HG03520 (cell line): ENCODE results near the gene CSMD2.

ENCODE experiments used
- ATAC-seq: cut with Tn5 transposase; IDR thresholded peaks from one replicate; pipeline ENCODE4 v1.9.1; 2021; ENCODE audit warnings: mild to moderate bottlenecking, moderate library complexity; ENCODE audit not compliant: unreplicated experiment

Gene CSMD2

DNA sequence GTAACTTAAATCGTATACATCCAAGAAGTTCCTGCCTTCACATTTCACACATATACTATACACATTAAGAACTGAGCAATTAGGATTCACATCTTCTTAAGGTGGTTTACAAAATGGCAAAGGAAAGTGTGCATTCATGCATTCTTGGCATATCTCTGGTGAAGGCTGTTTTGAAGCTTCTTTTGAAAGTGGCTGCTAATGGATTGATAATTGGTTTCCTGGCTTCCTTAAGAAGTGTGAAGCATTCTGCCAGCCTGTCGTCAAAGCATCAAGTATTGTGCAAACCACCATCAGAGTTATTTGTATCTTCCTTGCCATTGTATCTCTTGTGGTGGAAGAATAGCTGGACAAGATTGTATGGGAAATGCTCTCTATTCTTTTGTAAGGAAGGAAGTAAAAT is 396.2 kb downstream of the CSMD2 start:
- no peak for ATAC-seq

DNA sequence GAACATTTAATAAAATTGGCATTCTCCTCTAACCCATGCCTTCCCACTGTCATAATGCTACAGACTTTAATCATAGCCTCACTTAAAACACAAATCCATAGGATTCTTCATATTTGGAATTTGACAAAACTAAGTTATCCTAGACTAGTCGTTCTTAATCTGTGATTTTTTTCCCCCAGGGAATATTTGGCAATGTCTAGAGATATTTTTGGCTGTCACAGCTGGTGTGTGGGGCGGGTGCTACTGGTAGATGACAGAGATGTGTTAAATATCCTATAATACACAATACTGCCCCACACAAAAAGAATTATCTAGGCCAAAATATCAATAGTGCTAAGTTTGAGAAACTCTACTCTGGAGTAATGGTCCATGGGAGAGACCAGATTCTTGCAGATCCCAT is 396.9 kb downstream of the CSMD2 start:
- ATAC-seq = no peak

- no peak for ATAC-seq
Observed at GRCh38 chr1:33764149-33764548, 400.9 kb downstream of the CSMD2 start.

- ATAC-seq = no peak
Observed at GRCh38 chr1:33763406-33763805, 401.6 kb downstream of the CSMD2 start.

GRCh38 chr1:33762962-33763361 is 402.1 kb downstream of the CSMD2 start:
- no peak for ATAC-seq

DNA sequence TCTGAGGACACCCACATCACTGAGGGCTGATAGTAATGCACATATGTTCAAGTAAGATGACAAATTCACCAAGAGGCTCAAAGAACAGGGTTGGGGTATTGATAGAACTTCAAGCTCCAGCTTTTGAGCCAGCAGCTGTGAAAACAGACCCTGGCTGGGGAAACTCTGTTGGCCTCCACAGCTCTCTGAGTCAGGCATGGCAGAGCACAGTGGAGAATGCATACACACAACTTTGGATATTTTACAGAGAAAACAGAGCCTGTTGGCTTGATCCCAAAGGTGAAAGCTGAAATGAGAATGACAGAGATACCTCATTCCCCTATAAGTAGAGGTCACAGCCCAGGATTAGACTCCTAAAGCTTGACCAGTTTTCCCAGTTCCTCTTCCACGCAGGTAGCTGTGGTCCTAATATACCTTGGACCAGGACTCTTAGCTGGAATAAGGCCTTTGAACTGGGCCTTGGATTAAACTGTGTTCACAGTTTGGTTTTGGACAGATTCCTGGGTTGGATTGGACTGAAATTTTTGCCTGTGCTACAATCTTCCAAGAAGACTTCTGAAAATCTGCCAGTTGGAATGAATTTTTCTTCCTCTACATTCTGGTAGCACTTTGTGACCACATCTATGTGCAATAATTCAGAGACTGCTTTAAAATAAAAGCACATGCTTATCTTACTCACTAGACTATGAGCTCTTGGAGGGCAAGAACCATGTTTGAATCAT is 402.8 kb downstream of the CSMD2 start:
- ATAC-seq = no peak

GRCh38 chr1:33758698-33759097 is 406.3 kb downstream of the CSMD2 start:
- ATAC-seq = no peak

DNA sequence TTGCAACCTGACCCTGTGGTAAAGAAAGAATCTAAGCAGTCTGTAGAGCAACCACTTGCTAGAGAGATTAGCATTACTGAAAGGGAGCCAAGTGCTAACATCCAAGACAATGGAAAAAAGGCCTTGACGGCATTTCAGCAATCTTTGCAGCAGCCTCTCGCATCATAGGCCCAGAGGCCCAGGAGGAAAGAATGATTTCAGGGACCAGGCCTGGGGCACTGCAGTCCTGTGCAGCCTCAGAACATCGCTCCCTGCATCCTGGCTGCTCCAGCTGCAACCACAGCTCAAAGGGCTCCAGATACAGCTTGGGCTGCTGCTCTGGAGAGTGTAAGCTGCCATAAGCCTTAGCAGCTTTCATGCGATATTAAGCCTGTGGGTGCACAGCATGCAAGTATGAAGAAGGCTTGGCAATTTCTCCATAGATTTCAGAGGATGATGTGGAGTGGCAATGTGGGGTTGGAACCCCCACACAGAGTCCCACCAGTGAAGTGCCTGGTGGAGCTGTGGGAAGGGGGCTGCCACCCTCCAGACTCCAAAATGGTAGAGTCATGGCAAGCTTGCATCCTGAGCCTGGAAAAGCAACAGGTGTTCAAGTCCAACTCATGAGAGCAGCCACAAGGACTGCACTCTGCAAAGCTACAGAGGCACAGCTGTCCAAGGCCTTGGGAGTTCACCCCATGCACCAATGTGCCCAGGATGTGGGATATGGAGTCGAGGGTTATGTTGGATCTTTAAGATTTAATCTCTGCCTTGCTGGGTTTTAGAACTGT is 411.8 kb downstream of the CSMD2 start:
- ATAC-seq = no peak

GRCh38 chr1:33745942-33746341 is 419.1 kb downstream of the CSMD2 start:
- no peak for ATAC-seq

- ATAC-seq = no peak
Observed at GRCh38 chr1:33743221-33743998, 421.6 kb downstream of the CSMD2 start.

GRCh38 chr1:33742663-33743062 is 422.4 kb downstream of the CSMD2 start:
- ATAC-seq = no peak

DNA sequence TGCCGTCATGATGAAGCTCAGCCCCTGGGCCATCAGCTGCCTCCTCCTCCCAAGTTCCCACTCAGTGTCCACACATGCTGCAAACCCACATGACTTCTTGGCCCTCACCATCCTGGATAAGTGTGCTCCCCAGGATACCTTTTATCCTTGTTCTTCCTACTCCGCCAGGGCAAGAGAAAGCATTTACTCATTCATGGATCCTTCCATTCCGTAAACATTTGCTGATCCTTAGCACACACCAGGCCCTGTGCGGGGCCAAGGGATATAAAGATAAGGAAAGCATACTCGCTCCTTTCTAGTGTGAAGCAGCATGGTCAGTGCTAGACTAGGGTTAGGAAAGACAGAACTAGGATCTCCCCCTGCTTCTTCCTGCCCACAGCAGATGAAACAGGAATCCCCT is 423.3 kb downstream of the CSMD2 start:
- no peak for ATAC-seq

- ATAC-seq = no peak
Observed at GRCh38 chr1:33740040-33740744, 424.8 kb downstream of the CSMD2 start.

GRCh38 chr1:33738976-33739375 is 426.1 kb downstream of the CSMD2 start:
- no peak for ATAC-seq

GRCh38 chr1:33738536-33738935 is 426.5 kb downstream of the CSMD2 start:
- no peak for ATAC-seq

GRCh38 chr1:33736496-33736895 is 428.5 kb downstream of the CSMD2 start:
- no peak for ATAC-seq

- ATAC-seq = no peak
Observed at GRCh38 chr1:33735624-33736023, 429.4 kb downstream of the CSMD2 start.

DNA sequence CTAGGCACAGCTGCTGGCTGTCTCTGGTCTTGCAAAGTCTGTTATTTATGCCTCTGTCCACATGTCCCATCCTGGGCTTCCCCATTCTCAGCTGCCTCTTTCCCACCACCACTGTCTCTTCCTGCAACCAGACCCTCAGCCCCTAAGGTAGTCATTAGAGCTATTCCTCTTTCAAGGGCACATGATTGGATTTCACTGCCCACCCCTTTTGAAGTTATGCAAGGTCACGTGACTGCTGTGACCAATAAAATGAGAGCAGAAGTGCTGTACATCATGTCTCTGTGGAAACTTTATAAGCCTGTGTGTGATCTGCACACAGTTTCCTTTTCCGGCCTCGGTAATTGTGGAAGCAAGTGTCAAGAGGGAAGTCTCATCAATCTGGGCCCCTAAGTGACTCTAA is 437.7 kb downstream of the CSMD2 start:
- no peak for ATAC-seq

DNA sequence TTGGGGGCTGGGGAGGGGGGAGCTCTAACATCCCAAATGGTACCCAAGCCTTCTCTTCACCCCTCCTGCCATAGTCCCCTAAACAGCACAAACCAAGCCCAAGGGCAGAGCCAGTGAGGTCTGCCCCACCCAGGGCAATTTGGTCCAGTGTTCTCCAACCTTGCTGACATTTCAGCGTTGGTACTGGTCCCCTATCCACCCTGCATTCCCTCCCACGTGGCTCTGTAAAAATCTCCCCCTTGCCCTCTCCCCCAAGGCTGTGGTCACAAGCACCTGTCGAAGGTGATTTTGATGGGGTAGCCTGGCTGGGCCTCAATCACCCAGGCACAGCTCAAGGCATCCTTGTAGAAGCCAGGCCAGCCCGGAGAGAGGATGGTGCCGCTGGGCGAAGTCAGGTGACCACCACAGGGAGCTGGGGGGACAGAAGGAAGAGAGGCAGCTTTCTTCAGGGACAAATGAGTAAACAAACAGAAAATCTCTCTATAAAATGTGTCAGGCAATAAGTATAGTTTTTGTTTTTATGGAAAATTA is 438.7 kb downstream of the CSMD2 start:
- no peak for ATAC-seq

- no peak for ATAC-seq
Observed at GRCh38 chr1:33725556-33726160, 439.4 kb downstream of the CSMD2 start.
